Activated B cell treated with CpG ODN at 0.5 μM for 24 hours (primary cell): ENCODE data around the gene YIF1B. TPM values are rescaled to one million over a fixed set of nuclear protein-coding genes. Genes with fewer than 3 reads are reported as not detected.

Experiments
- ATAC-seq: fragments of 200-7000 bp; cut with Tn5 transposase; one replicate; pipeline ENCODE4 v1.10.0; 2021; ENCODE audit warnings: low read depth, mild to moderate bottlenecking, moderate library complexity
- CTCF ChIA-PET: fragments of 350-600 bp; sonication (Branson Sonifier 250); formaldehyde crosslinking; loops from one replicate; lab custom pipeline; 2021; ENCODE audit warnings: antibody characterized with exemption; lab: Charles Lee
- POLR2A ChIA-PET: fragments of 350-600 bp; sonication (Branson Sonifier 250); formaldehyde crosslinking; loops from one replicate; lab custom pipeline; 2021; ENCODE audit warnings: antibody characterized with exemption; lab: Charles Lee
- DNase-seq: peaks from one replicate; pipeline ENCODE4 v3.0.0; 2022
- H3K27ac Mint-ChIP-seq: one replicate; pipeline ENCODE4 v1.8.0; 2020; ENCODE audit warnings: mixed read lengths
- H3K27me3 Mint-ChIP-seq: one replicate; pipeline ENCODE4 v1.8.0; 2021; ENCODE audit warnings: mixed read lengths
- H3K36me3 Mint-ChIP-seq: one replicate; pipeline ENCODE4 v1.8.0; 2021; ENCODE audit warnings: low read depth, mixed read lengths
- H3K4me1 Mint-ChIP-seq: one replicate; pipeline ENCODE4 v1.8.0; 2021; ENCODE audit warnings: mixed read lengths
- H3K4me3 Mint-ChIP-seq: one replicate; pipeline ENCODE4 v1.8.0; 2020; ENCODE audit warnings: mild to moderate bottlenecking, mixed read lengths
- H3K9me3 Mint-ChIP-seq: one replicate; pipeline ENCODE4 v1.8.0; 2020; ENCODE audit warnings: mixed read lengths
- CTCF ChIP-seq: fragments of 200-600 bp; IDR thresholded peaks from one replicate; pipeline ENCODE4 v1.8.0; 2022; ENCODE audit warnings: antibody characterized with exemption, mild to moderate bottlenecking
- intact Hi-C: fragments of 100-400 bp; cut with micrococcal nuclease; formaldehyde crosslinking; loops from one replicate; pipeline ENCODE4 v1.15.1; 2024
- total RNA-seq: library from RNA; stranded (reverse); gene quantifications from 2 replicates; pipeline ENCODE4 v1.2.3, GENCODE V29; 2022

The YIF1B gene
- total RNA-seq, 1 donor from 2014 or later = 28.7 TPM

- intact Hi-C loops = no loop called here
- ATAC-seq = no peak
- Mint-ChIP-seq H3K36me3 (peaks cover 30% of the 10 kb centered on the region), H3K9me3 (no peaks in the 10 kb centered on the region), H3K27ac (no peak overlapping the region), H3K4me1 (peaks cover 31% of the 10 kb centered on the region), H3K27me3 (no peaks in the 10 kb centered on the region), H3K4me3 (no peak overlapping the region)
- no peak for TF ChIP-seq CTCF
- ChIA-PET CTCF (no interaction called here), POLR2A (interaction anchor here (0.7 kb wide), 1 partner anchor 303 kb away, joined by 3 read pairs; no protein-coding TSS in a partner anchor)
- no peak for DNase-seq
These were observed 33.8 kb downstream of the YIF1B start for GRCh38 chr19:38281811-38282566.

GRCh38 chr19:38280030-38280921 lies 35.5 kb downstream of the YIF1B start:
- intact Hi-C loops = no loop called here
- H3K36me3 Mint-ChIP-seq = peaks cover 16% of the 10 kb centered on the region
- ChIA-PET CTCF (no interaction called here), POLR2A (interaction anchor here (1.8 kb wide), 1 partner anchor 14 kb away, joined by 5 read pairs; no protein-coding TSS in a partner anchor)
- H3K4me1 Mint-ChIP-seq = peaks cover 26% of the 10 kb centered on the region
- H3K4me3 Mint-ChIP-seq = no peak overlapping the region
- H3K9me3 Mint-ChIP-seq = no peaks in the 10 kb centered on the region
- no peak overlapping the region for H3K27ac Mint-ChIP-seq
- DNase-seq (no peak), ATAC-seq (no peak)
- H3K27me3 Mint-ChIP-seq = no peaks in the 10 kb centered on the region
- TF ChIP-seq CTCF = no peak

- Mint-ChIP-seq H3K27ac (no peak overlapping the region), H3K9me3 (no peaks in the 10 kb centered on the region), H3K36me3 (peaks cover 15% of the 10 kb centered on the region), H3K27me3 (no peaks in the 10 kb centered on the region), H3K4me1 (peaks cover 14% of the 10 kb centered on the region), H3K4me3 (no peak overlapping the region)
- TF ChIP-seq CTCF = no peak
- DNase-seq = no peak
- intact Hi-C loops = no loop called here
- ChIA-PET POLR2A (interaction anchor here (0.6 to 1.8 kb wide), 2 partner anchors 13 to 61 kb away, joined by 3 to 5 read pairs; no protein-coding TSS in a partner anchor), CTCF (no interaction called here)
- no peak for ATAC-seq
These were observed 37.0 kb downstream of the YIF1B start for GRCh38 chr19:38278751-38279150.

- ChIA-PET CTCF (no interaction called here), POLR2A (no interaction called here)
- no peaks in the 10 kb centered on the region for H3K27me3 Mint-ChIP-seq
- ATAC-seq (no peak), DNase-seq (no peak)
- no peak overlapping the region for H3K4me3 Mint-ChIP-seq
- H3K4me1 Mint-ChIP-seq = peaks cover 11% of the 10 kb centered on the region
- no peaks in the 10 kb centered on the region for H3K9me3 Mint-ChIP-seq
- no peak overlapping the region for H3K27ac Mint-ChIP-seq
- peaks cover 16% of the 10 kb centered on the region for H3K36me3 Mint-ChIP-seq
- intact Hi-C loops = no loop called here
- no peak for TF ChIP-seq CTCF
These were observed 37.6 kb downstream of the YIF1B start for GRCh38 chr19:38277969-38278680.
